DND-41 (cell line): ENCODE results near the gene LSM7.

Experiments
- ATAC-seq: fragments of 200-7000 bp; cut with Tn5 transposase; 3 replicates; pipeline ENCODE4 v1.9.1; 2021; ENCODE audit warnings: low read depth; ENCODE audit not compliant: insufficient read depth
- DNase-seq: peaks from one replicate; pipeline ENCODE4 v3.0.0-alpha.2; 2020
- H2AFZ ChIP-seq: 2 replicates; pipeline ENCODE4 v1.6.0; 2012; ENCODE audit warnings: low read depth, low read length
- H3K27ac ChIP-seq: 2 replicates; pipeline ENCODE4 v1.5.1; 2012; ENCODE audit warnings: low read length, inconsistent platforms
- H3K27me3 ChIP-seq: fragments of 200-600 bp; sonication (generic); 2 replicates; pipeline ENCODE4 v1.6.0; 2012; ENCODE audit warnings: low read length, mild to moderate bottlenecking, inconsistent platforms; ENCODE audit not compliant: insufficient read depth, poor library complexity
- H3K36me3 ChIP-seq: 2 replicates; pipeline ENCODE4 v1.5.1; 2012; ENCODE audit warnings: low read length, inconsistent platforms; ENCODE audit not compliant: insufficient read depth
- H3K4me1 ChIP-seq: 2 replicates; pipeline ENCODE4 v1.5.1; 2012; ENCODE audit warnings: mild to moderate bottlenecking, low read length; ENCODE audit not compliant: insufficient read depth
- H3K4me2 ChIP-seq: 2 replicates; pipeline ENCODE4 v1.6.0; 2012; ENCODE audit warnings: mild to moderate bottlenecking, moderate library complexity, low read length, inconsistent platforms; ENCODE audit not compliant: insufficient read depth
- H3K4me3 ChIP-seq, 2 experiments: fragments of 200-600 bp in 1 of 2; shearing (Covaris generic) in 1 of 2; 2 replicates each; pipeline ENCODE4 v1.5.1; 2012 to 2016; ENCODE audit warnings: inconsistent platforms in 2 of 2, low read length in 2 of 2, mild to moderate bottlenecking in 2 of 2, low read depth in 1 of 2, moderate library complexity in 1 of 2
- H3K79me2 ChIP-seq: 2 replicates; pipeline ENCODE4 v1.6.0; 2012; ENCODE audit warnings: low read length, inconsistent platforms; ENCODE audit not compliant: insufficient read depth
- H3K9ac ChIP-seq: 2 replicates; pipeline ENCODE4 v1.6.0; 2012; ENCODE audit warnings: low read depth, mild to moderate bottlenecking, inconsistent platforms, low read length, moderate library complexity
- H3K9me3 ChIP-seq: 2 replicates; pipeline ENCODE4 v1.5.1; 2012; ENCODE audit warnings: low read length, moderate library complexity, mild to moderate bottlenecking, inconsistent platforms; ENCODE audit not compliant: insufficient read depth, severe bottlenecking
- H4K20me1 ChIP-seq: 2 replicates; pipeline ENCODE4 v1.6.0; 2012; ENCODE audit warnings: low read length; ENCODE audit not compliant: insufficient read depth
- EZH2 ChIP-seq: IDR thresholded peaks from 3 replicates; pipeline ENCODE4 v1.6.1; 2012; ENCODE audit warnings: borderline replicate concordance, low read depth, mild to moderate bottlenecking, moderate library complexity, low read length, inconsistent platforms; ENCODE audit not compliant: severe bottlenecking
- TF ChIP-seq, protein P1 (sequence below): IDR thresholded peaks from 2 replicates; pipeline ENCODE4 v1.5.1; 2012; ENCODE audit warnings: borderline replicate concordance, low read length, moderate library complexity, mild to moderate bottlenecking; ENCODE audit not compliant: poor library complexity, severe bottlenecking; ENCODE audit errors: extremely low read depth

LSM7 gene

GRCh38 chr19:2354670-2355069, 26.3 kb upstream of the LSM7 start:
- H3K4me3 ChIP-seq, result no peak overlapping the region
- H2AFZ ChIP-seq, result no peak overlapping the region
- no peak for DNase-seq
- no peaks in the 10 kb centered on the region for H3K79me2 ChIP-seq
- H3K9me3 ChIP-seq, result no peaks in the 10 kb centered on the region
- TF ChIP-seq EZH2, result no peak
- TF ChIP-seq, protein P1, sequence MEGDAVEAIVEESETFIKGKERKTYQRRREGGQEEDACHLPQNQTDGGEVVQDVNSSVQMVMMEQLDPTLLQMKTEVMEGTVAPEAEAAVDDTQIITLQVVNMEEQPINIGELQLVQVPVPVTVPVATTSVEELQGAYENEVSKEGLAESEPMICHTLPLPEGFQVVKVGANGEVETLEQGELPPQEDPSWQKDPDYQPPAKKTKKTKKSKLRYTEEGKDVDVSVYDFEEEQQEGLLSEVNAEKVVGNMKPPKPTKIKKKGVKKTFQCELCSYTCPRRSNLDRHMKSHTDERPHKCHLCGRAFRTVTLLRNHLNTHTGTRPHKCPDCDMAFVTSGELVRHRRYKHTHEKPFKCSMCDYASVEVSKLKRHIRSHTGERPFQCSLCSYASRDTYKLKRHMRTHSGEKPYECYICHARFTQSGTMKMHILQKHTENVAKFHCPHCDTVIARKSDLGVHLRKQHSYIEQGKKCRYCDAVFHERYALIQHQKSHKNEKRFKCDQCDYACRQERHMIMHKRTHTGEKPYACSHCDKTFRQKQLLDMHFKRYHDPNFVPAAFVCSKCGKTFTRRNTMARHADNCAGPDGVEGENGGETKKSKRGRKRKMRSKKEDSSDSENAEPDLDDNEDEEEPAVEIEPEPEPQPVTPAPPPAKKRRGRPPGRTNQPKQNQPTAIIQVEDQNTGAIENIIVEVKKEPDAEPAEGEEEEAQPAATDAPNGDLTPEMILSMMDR, result no peak
- H3K4me1 ChIP-seq, result no peaks in the 10 kb centered on the region
- H3K27me3 ChIP-seq, result no peaks in the 10 kb centered on the region
- no peak overlapping the region for H3K27ac ChIP-seq
- H3K4me2 ChIP-seq, result no peak overlapping the region
- peaks cover 49% of the 10 kb centered on the region for H3K36me3 ChIP-seq
- no peak for ATAC-seq
- H4K20me1 ChIP-seq, result peaks cover 3% of the 10 kb centered on the region
- no peak overlapping the region for H3K9ac ChIP-seq

DNA sequence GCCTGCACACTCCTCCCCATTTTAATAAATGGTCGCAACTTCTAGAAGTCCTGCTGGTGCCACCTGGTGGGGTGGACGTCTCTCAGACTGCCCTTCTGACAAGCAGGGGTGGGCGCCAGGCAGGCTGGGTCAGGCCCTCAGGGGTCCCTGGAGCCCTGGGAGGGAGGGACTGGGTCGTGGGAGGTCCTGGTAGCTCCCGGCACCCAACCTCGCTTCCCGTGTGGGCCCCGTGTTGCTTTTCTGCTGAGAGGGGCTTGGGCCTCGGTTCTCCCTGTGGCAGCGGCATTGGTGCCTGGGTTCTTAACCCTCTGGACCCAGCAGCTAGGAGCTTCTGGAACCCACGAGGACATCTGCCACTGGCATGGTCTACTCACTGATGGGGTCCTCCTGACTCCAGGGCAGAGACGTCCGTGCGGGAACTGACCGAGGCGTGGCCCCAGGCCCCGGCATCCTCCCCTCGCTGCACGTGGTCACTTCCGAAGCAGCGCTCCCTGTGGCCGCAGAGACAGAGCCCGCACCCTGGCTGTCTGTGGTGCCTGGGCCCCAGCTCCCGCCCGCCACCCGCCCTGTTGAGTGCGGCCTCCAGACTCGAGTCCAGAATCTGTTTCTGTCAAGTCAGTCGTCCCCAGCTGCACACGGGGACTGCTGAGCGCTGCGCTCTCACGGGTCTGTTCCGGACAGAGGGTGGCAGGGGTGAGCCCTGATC, 25.7 kb upstream of the LSM7 start:
- Histone ChIP-seq H3K4me1 (no peaks in the 10 kb centered on the region), H4K20me1 (peaks cover 3% of the 10 kb centered on the region), H3K4me2 (no peak overlapping the region), H3K9ac (no peak overlapping the region), H3K36me3 (peaks cover 51% of the 10 kb centered on the region), H2AFZ (no peak overlapping the region), H3K27ac (no peak overlapping the region), H3K9me3 (no peaks in the 10 kb centered on the region), H3K27me3 (no peaks in the 10 kb centered on the region), H3K4me3 (no peak overlapping the region), H3K79me2 (no peaks in the 10 kb centered on the region)
- DNase-seq, result no peak
- no peak for ATAC-seq
- TF ChIP-seq EZH2, result no peak

DNA sequence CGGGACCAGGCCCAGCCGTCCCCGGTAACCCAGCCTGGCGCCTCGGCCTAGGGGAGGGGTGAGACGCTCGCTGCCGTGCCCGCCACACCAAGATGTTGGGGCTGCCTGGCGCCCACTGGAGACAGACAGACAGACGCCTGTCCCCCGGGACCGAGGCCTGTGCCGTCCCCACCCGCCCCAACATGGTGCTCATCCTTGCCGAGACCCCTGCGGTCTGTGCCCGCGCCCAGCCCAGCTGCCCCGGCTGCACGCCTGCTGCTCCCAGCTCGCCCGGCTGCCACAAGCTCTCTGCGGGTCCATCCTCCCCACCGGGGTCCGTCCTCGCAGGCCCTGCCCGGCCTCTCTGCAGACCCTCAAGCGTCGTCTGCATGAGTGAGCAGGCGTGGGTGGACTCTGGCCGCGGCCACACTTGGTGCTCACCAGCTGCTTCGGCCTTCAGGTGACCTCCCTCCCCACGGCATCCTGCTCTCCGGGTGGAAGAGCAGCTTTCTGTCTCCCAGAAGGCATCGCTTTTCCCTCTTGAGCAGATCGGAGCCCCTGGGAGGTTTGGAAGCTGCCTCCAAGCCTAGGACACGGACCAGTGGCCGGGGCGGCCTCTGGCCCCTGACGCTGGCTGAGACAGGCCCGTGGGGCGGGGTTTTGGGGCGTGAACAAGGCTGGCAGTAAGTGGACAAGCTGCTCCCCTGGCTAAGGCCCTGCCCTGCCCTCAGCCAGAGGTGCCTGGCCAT, 24.9 kb upstream of the LSM7 start:
- Histone ChIP-seq H2AFZ (no peak overlapping the region), H3K27me3 (no peaks in the 10 kb centered on the region), H3K36me3 (peaks cover 58% of the 10 kb centered on the region), H3K4me3 (no peak overlapping the region), H3K27ac (no peak overlapping the region), H3K9ac (no peak overlapping the region), H3K4me1 (no peaks in the 10 kb centered on the region), H3K9me3 (no peaks in the 10 kb centered on the region), H4K20me1 (peaks cover 3% of the 10 kb centered on the region), H3K4me2 (no peak overlapping the region), H3K79me2 (no peaks in the 10 kb centered on the region)
- DNase-seq (no peak), ATAC-seq (no peak; the same call in 2 of the 3 replicates)
- TF ChIP-seq, protein P1, result no peak
- TF ChIP-seq EZH2, result no peak

DNA sequence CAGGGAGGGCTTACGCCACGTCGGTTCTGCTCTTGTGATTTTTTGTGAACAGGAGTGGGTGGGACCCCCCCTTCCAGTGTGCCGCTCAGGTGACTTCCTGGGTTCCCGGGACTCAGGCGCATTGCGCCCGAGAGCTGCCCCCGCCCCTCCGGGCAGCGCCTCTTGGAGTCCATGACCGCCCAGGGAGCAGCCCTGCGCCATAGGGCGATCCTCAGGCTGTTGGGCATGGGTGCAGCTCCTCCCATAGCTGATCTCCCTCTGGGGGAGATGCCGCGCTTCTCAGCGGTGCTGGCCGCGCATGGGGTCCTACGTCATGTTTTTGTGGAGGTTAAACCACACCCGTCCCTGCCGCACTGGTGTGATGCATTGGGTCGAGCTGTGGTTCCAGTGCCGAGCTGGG, 23.7 kb upstream of the LSM7 start:
- H3K79me2 ChIP-seq, result no peaks in the 10 kb centered on the region
- H4K20me1 ChIP-seq, result peaks cover 3% of the 10 kb centered on the region
- H3K36me3 ChIP-seq, result peaks cover 59% of the 10 kb centered on the region
- TF ChIP-seq, protein P1, result no peak
- TF ChIP-seq EZH2, result no peak
- ATAC-seq (no peak), DNase-seq (no peak)
- H3K4me3 ChIP-seq, result no peak overlapping the region
- no peak overlapping the region for H2AFZ ChIP-seq
- H3K9me3 ChIP-seq, result no peaks in the 10 kb centered on the region
- H3K9ac ChIP-seq, result no peak overlapping the region
- no peaks in the 10 kb centered on the region for H3K27me3 ChIP-seq
- no peak overlapping the region for H3K4me2 ChIP-seq
- no peaks in the 10 kb centered on the region for H3K4me1 ChIP-seq
- H3K27ac ChIP-seq, result no peak overlapping the region
